ENCODE results near the gene OR1F1. TPM values are rescaled to one million over a fixed set of nuclear protein-coding genes. Genes with fewer than 3 reads are reported as not detected.

The OR1F1 gene
- total and polyA plus RNA-seq, 2 of the 8 experiments (the other 6 are each of a cell fraction or from before 2014, with no cell fraction given): 0.52 to 1.2 TPM

- Histone ChIP-seq H3K4me2 (ENCODE audit: insufficient read depth in 1 of 2, low read depth in 2 of 2, low read length in 2 of 2) (no peak overlapping the region), H3K4ac (replicated peaks; ENCODE audit: insufficient read length, low read depth, low read length) (no peak overlapping the region), H2BK15ac (ENCODE audit: low read length) (no peak overlapping the region), H3K79me2 (ENCODE audit: control insufficient read depth in 1 of 2, insufficient read depth in 2 of 2, low read length in 2 of 2) (no peaks in the 10 kb centered on the region), H3K4me3 (ENCODE audit: extremely low read depth in 1 of 4, insufficient read depth in 2 of 4, low read depth in 3 of 4, low read length in 4 of 4) (no peak overlapping the region), H2AK5ac (ENCODE audit: low read depth, low read length) (no peak overlapping the region), H3K18ac (ENCODE audit: extremely low read depth, low read length) (no peak overlapping the region), H3K36me3 (ENCODE audit: control insufficient read depth in 2 of 4, insufficient read depth in 4 of 4, low read length in 3 of 4) (no peaks in the 10 kb centered on the region), H2BK5ac (ENCODE audit: low read depth, low read length) (no peak overlapping the region), H3K9ac (replicated peaks in 1 of 4; ENCODE audit: extremely low read depth in 1 of 4, low read depth in 3 of 4, low read length in 3 of 4) (no peak overlapping the region), H3K79me1 (ENCODE audit: low read depth, low read length) (no peaks in the 10 kb centered on the region), H4K5ac (ENCODE audit: insufficient read length, low read depth, low read length) (no peak overlapping the region), H4K91ac (replicated peaks; ENCODE audit: insufficient read length, low read length) (no peak overlapping the region), H3K27me3 (replicated peaks in 1 of 4; ENCODE audit: control insufficient read depth in 3 of 4, extremely low read depth in 1 of 4, insufficient read depth in 3 of 4, low read length in 3 of 4) (no peaks in the 10 kb centered on the region), H2AFZ (ENCODE audit: low read length) (no peak overlapping the region), H2BK20ac (ENCODE audit: low read length) (no peak overlapping the region), H3K27ac (ENCODE audit: low read depth, low read length) (no peak overlapping the region), H4K20me1 (replicated peaks in 1 of 2; ENCODE audit: control insufficient read depth in 1 of 2, insufficient read depth in 2 of 2, low read length in 2 of 2) (no peaks in the 10 kb centered on the region), H2BK12ac (ENCODE audit: low read depth, low read length) (no peak overlapping the region), H2BK120ac (replicated peaks; ENCODE audit: low read depth, low read length) (no peak overlapping the region), H3K14ac (ENCODE audit: insufficient read length) (no peak overlapping the region), H4K8ac (ENCODE audit: extremely low read depth, insufficient read depth, low read length) (no peak overlapping the region), H3K4me1 (replicated peaks in 1 of 4; ENCODE audit: control insufficient read depth in 3 of 4, insufficient read depth in 4 of 4, low read length in 3 of 4) (no peaks in the 10 kb centered on the region), H3K56ac (replicated peaks; ENCODE audit: insufficient read length, low read depth, low read length) (no peak overlapping the region), H3K9me3 (ENCODE audit: insufficient read depth in 2 of 2, low read depth in 1 of 2, low read length in 1 of 2) (peaks cover 36 to 53% of the 10 kb centered on the region in 2 experiments), H3K23me2 (ENCODE audit: low read depth, low read length) (no peaks in the 10 kb centered on the region), H3K23ac (ENCODE audit: insufficient read length) (no peak overlapping the region)
- FAIRE-seq: no peak
- CTCF ChIA-PET (ENCODE audit: partially characterized antibody): interaction anchor here (0.6 kb wide), 1 partner anchor 229 kb away, joined by 4 read pairs; no protein-coding TSS in a partner anchor
- POLR2A ChIA-PET (ENCODE audit: partially characterized antibody): no interaction called here
- no peak for DNase-seq (ENCODE audit: low read depth in 1 of 2, low spot score in 2 of 2)
- WGBS, 2 experiments (ENCODE audit: extremely low coverage in 1 of 2, insufficient coverage in 1 of 2, insufficient read length in 1 of 2, insufficient replicate concordance in 2 of 2, low coverage in 1 of 2, low lambda C conversion rate in 2 of 2, missing lambda C conversion rate in 1 of 2): 81% methylated on average over 11 of the region's 11 CpGs; no CpG with 5 or more reads in 1 of the 2 experiments
- TF ChIP-seq BCL11A (IDR thresholded peaks at IDR 0.05; ENCODE audit: low read depth in 2 of 2, low read length in 2 of 2) (no peak), NANOG (IDR thresholded peaks at IDR 0.05; ENCODE audit: insufficient read depth, low read depth, low read length, poor library complexity, severe bottlenecking) (no peak), HDAC2 (IDR thresholded peaks at IDR 0.05; ENCODE audit: borderline replicate concordance in 1 of 2, low read depth in 2 of 2, low read length in 2 of 2) (no peak), TBP (IDR thresholded peaks at IDR 0.05; ENCODE audit: low read depth, low read length) (no peak), RFX5 (IDR thresholded peaks at IDR 0.05; ENCODE audit: borderline replicate concordance, low read depth, low read length) (no peak), SIX5 (IDR thresholded peaks at IDR 0.05; ENCODE audit: low read depth, low read length) (no peak)
These were observed 27.7 kb downstream of the OR1F1 start for GRCh38 chr16:3215601-3216262.
